Erythroblast (primary cell): ENCODE data around the gene CPXM1.

ENCODE experiments used
- DNase-seq, 2 experiments: peaks; one replicate each; lab custom pipeline; 2025; lab: John Stamatoyannopoulos, UW
- GATA1 ChIP-seq: IDR thresholded peaks from 2 replicates; pipeline ENCODE4 v1.6.1; 2011; ENCODE audit warnings: low read depth, mild to moderate bottlenecking, control low read depth, low read length, moderate library complexity
- POLR2A ChIP-seq: IDR thresholded peaks from 2 replicates; pipeline ENCODE4 v1.6.1; 2011; ENCODE audit warnings: mild to moderate bottlenecking, low read length

The CPXM1 gene

DNA sequence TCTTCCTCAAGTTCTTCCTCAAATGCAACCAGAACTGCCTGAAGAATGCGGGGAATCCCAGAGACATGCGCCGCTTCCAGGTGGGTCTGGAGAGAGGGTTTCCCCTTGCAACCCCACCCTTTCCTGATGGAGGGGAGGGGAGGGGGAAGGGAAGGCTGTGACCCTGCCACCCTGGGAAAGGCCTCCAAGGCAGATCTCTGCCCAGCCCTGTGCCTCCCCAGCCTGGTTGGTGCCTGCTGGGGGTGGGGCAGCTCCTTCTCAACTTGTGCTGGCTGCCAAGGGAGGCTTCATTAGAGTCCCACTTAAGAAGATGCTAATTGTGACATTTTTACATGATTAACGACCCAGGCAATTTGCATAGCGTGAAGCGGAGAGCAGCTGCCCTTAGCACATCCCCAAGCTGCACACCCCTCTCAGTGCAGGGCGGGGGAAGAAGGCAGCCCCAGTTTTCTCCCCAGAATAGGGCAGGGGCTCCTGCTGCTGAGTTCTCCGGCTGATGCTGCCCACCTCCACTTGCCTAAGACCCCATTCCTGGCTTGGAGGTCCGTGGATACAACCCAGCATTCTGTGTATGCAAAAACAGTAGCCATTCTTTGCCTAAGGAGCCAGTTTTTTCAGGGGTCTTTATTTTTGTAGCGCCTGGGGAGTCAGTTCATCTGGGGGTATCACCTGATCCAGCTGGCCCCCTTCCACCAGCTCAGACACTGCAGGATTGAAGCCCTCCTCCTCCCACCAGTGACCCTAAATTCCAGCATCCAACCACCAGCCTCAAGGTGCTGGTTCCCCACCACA lies 51.7 kb downstream of the CPXM1 start:
- DNase-seq: no peak
- no peak for TF ChIP-seq GATA1
- TF ChIP-seq POLR2A: no peak

DNA sequence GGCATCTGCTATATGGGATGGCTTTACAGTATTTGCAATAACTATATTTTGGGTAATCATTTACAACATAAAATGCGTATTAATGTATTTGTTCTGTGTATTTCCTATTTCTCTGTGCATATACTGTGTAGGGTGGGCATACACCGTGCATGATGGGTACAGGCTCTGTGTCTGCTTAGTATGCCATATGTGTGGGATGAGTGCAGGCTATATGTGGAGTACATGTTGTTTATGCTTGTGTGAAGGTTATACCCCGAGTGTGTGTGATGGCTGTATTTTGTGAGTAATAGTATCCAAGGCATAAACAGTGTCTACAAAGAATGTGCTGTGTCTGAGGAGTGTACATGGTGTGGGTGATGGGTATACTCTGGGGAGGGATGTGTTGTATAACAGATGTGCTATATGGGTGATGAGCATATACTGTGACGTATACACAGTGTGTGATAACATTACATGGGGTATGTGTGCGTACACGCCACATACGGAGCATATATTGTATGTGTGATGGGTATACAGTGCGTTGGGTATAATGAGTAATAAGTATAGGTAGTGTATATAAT lies 52.7 kb downstream of the CPXM1 start:
- TF ChIP-seq GATA1 (no peak), POLR2A (no peak)
- no peak for DNase-seq

DNA sequence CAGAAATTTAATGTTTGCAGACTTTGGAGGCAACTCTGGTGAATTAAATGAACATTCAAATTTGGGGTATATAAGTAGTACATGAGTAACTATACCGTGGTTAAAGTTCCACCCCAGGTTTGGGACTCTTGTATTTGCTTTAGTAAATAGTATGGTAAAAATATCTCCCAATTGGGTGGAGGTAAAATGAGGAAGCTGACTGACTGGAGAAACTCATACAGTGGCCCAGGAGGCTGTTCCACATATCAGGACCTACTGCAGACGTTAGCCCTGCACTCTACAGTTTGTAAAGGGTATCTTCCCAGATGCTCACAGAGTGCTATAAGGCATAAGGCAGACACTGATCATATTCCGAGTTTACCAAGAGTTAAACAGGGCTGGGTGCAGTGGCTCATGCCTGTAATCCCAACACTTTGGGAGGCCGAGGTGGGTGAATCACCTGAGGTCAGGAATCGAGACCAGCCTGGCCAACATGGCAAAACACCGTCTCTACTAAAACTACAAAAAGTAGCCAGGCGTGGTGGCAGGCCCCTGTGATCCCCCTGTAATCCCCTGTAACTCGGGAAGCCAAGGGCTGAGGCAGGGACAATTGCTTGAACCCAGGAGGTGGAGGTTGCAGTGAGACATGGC lies 53.7 kb downstream of the CPXM1 start:
- DNase-seq: no peak
- no peak for TF ChIP-seq POLR2A
- TF ChIP-seq GATA1: no peak

DNA sequence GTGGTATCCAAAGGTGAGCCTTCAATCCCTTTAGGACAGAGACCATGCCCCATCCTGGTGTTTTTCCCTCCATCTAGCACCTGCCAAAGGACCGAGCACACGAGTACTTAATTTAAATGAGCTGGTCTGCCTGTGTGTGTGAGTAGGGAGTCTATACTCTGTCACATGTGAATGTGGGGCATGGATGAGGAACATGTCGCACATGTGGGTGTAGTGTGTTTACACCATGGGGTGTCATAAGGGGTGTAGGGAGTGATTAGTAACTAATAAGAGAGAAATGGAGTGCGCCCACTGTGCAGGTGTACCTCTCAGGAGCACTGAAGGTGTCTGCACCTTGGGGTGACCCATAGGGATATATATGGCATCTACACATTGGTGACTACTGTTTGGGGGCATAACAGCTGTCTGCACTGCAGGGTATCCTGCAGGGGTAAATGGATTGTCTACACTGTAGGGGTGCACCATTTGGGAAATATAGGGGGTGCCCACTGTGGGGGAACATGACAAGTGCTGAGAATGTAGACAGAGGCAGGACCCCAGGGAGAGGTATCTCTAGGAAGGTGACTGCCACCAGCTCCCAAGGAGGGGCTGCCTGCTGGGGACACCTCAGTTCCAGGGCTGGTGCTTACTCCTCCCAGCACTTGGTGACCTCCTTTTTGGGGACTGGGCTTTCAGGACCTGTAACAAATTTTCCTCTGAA lies 54.3 kb downstream of the CPXM1 start:
- no peak for TF ChIP-seq GATA1
- no peak for TF ChIP-seq POLR2A
- no peak for DNase-seq

DNA sequence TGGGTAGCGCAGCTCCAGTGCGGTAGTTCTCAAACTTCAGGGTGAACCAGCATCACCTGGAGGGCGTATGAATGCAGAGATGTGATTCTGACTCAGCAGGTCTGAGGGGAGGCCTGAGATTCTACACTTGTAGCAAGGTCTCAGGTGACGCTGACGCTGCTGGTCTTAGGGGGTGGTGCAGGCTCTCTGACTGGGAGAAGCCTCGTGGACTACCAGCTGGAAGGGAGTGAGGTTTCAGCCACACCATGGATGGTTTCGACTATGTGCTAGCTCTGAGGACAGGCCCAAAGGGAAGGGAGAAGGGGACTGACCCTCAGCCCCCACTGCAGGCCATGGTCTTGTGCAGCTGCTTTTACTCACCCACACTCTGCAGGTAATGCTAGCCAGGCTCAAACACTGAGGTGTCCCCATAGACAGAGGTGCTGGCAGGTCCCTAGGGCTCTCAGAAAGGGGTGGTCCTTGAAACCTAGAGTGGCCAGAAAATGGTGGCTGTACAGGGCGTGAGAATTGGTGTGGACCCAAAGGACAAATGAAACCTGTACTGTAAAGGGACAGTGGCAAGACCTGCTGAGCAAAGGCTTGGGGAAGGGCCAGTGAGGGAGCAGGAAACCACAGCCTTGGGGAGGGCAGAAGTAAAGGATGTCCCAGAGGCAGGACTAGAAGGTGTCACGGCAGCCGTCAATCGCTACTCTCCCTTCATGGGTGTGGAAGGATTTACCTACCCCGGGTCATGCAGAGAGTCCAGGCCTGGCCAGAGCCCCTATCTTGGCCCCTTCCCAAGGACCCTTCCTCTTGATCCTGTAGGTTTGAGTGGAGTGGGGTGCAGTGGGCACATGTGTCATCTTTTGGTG lies 55.1 kb downstream of the CPXM1 start:
- TF ChIP-seq GATA1 (no peak), POLR2A (no peak)
- DNase-seq: no peak
